Stimulated activated CD4-positive, alpha-beta T cell treated with anti-CD3 and anti-CD28 coated beads, Interleukin-1b, Interleukin-23, amount 100 ng/mL, for 1 hour (primary cell): Measurements from ENCODE around the gene PLEKHA1.

Experiments
- DNase-seq, 2 donors: peaks; one replicate each; pipeline ENCODE4 v3.0.0-alpha.2; 2020; ENCODE audit warnings: low read depth in 2 of 2

PLEKHA1 gene

DNA sequence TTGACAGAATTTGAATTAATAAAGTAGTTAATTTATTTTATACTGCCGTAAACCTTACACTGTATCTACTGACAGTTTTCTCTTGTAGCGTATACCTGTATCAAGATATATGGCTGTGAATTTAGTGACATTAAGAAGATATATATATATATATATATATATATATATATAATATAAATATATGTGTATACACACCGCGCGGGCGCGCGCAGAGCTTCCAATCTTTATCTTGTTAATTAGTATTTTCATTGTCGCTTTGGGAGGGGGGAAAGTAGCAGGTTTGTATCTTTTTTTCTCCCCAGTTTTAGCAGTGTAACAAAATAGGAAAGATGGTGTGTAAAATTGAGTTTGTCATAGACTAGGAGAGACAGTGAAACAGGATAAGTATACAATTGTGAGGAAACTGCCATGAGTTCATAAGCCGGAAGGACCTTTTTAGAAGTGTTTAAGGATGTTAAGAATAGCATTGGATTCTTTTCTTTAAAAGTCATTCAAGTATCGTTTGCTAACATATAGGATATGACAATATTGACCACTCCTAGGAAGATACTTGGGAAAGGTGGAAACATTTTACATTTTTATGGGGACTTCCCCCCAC lies 2.0 kb downstream of the PLEKHA1 start:
- DNase-seq = no peak

DNA sequence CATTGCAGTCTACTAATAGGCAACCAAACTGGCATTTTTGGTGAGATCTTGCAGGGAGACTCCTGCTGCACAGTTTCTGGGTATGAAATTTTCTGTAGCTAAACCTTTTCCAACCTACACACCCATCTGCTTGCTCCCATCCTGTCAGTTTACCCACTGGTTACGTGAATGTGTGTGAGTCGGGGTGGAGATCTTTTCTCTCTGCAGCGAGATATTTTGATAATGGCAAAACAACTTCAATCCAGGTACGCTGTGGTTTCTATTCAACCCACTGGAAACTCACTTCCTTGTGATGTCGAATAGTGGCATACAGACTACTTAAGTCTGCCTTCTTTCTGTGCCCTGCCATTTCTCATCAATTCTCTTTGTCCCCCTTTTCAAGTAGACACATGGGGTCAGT lies 4.5 kb downstream of the PLEKHA1 start:
- no peak for DNase-seq

GRCh38 chr10:122379537-122379936 lies 5.0 kb downstream of the PLEKHA1 start:
- no peak for DNase-seq

DNA sequence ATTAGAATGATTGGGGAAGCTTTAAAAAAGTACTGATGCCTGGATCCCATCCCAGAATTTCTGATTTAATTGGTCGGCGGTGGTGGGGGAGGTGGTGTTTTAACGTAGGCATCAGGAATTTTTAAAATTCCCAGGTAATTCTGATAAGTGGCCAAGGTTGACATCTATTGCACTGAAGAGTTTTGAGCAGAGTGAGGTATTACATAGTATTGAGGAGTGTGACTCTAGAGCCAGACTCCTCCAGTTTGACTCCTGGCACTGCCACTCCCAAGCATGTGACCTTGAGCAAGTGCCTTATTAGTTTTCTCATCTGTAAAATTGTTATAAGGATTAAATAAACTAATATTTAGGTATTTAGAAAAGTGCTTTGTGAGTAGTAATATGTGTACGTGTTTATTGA lies 6.2 kb downstream of the PLEKHA1 start:
- no peak for DNase-seq

DNA sequence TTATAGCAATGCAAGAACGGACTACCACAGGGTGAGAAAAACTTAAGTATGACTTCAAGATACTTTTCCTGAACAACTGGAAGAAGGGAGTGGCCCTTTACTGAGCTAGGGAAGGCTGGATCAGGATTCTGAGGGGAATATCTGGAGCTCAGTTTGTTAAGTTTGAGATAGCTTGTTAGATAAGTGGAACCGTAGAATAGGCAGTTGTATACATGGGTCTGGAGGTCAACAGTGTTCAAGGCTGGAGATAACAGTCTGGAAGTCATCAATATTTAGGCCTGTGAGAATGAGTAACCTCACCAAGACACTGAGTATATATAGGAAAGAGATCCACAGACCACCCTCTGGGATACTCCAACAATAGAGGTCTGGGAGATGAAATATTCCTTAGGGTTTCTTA lies 7.2 kb downstream of the PLEKHA1 start:
- no peak for DNase-seq

GRCh38 chr10:122386514-122386913 lies 12.0 kb downstream of the PLEKHA1 start:
- no peak for DNase-seq

DNA sequence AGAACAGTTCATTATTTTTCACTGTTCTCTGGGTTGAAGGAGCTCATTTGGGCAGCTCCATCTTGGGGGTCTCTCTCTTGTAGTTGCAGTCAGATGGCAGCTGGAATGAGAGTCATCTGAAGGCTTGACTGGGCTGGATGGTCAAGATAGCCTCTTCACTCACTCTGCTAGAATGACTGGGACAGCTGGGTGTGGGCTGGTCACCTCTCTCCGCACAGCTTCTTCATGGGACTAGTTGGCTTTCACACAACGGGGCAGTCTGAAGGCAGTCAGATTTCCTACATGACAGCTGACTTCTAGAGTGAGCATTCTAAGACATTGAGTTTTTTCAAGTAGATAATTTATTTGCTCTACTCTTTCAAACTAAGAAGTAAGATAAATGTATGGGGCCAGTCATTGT lies 13.1 kb downstream of the PLEKHA1 start:
- no peak for DNase-seq

GRCh38 chr10:122388287-122388997 lies 13.9 kb downstream of the PLEKHA1 start:
- DNase-seq = no peak

GRCh38 chr10:122390271-122390670 lies 15.8 kb downstream of the PLEKHA1 start:
- no peak for DNase-seq

DNA sequence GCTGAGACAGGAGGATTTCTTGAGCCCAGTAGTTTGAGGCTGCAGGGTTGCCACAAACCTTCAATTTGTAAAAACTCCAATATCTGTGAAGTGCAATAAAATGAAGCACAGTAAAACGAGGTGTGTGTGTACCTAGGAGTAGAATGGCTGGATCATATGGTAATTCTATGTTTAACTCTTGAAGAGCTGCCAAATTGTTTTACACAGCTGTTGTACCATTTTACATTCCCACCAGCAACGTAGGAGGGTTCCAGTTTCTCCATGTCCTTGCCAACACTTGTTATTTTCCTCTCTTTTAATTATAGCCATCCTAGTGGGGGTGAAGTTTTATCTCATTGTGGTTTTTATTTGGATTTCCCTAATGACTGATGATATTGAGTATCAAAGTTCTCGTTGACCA lies 16.2 kb downstream of the PLEKHA1 start:
- no peak for DNase-seq

DNA sequence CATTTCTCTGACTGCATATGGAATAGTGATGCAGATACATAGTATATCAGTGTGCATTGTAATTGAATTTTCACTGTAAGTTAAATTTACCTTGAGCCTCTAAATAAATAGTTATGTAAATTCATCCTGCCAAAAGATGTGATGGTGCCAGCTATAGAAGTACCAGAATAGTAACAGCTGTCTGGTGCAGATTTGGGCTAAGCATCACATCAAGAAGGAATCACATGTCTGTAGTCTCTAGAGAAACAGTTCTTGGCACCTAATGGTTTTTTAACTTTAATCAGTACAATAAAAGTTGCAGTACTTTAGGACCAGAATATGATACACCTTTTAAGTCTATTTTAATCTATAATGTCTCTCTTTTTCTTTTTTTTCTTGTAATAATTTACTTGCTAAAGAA lies 17.4 kb downstream of the PLEKHA1 start:
- no peak for DNase-seq

DNA sequence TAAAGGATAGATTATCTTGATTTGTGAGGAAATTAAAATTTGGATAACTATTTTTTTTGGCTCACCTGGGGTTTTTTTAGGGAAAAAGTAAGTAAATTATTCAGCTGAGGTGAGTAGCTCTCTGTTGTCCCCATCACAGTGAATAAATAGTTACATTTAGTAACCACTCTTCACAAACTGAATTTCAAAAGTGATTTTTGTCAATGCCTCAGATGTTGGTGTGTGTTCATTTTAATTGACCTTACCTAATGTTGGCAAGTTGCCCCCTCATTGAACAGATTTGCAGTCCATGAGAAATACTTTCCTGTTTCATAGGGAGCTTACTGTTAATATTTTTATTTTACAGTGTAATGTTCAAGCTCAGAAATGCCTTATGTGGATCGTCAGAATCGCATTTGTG lies 18.3 kb downstream of the PLEKHA1 start:
- DNase-seq = no peak

GRCh38 chr10:122393288-122393687 lies 18.8 kb downstream of the PLEKHA1 start:
- DNase-seq = no peak

GRCh38 chr10:122402548-122403131 lies 28.1 kb downstream of the PLEKHA1 start:
- no peak for DNase-seq

DNA sequence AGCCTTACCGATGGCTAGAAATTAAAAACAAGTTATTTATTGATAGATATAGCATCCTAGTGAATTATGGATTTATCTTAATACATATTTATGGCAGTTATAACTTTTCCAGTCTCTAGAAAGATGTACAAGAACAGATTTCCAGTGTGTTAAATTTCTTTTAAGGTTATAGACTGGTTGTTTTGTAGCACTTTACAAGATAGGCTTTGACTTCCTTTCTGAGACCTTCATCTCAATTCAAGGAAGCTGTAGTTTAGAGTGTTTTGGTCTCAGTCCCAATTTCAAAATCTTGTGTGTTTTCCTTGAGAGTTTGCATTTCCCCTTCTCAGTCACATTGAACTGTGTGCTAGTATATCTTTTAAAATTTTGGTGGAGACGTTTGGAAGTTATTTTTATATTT lies 30.1 kb downstream of the PLEKHA1 start:
- no peak for DNase-seq

GRCh38 chr10:122407375-122408125 lies 33.0 kb downstream of the PLEKHA1 start:
- DNase-seq = no peak

DNA sequence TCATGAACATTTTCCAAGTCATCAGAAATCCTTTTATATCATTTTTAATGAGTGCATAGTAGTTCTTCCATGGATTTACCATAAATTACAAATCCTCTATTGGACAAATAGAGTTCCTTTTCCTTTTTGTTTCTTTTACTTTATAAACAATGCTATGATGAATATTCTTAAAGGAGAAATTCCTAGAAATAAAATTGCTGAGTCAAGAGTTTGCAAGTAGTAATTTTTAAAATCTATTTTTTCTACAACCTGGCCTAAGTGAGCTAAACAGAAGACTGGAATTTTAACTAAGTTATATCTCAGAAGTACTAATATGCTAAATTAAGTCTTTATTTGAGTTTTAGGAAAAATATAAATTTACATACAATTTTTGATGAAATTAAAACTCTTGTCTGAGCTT lies 38.8 kb downstream of the PLEKHA1 start:
- DNase-seq = no peak

- DNase-seq = no peak
Measured at GRCh38 chr10:122417667-122418066, 43.2 kb downstream of the PLEKHA1 start.

DNA sequence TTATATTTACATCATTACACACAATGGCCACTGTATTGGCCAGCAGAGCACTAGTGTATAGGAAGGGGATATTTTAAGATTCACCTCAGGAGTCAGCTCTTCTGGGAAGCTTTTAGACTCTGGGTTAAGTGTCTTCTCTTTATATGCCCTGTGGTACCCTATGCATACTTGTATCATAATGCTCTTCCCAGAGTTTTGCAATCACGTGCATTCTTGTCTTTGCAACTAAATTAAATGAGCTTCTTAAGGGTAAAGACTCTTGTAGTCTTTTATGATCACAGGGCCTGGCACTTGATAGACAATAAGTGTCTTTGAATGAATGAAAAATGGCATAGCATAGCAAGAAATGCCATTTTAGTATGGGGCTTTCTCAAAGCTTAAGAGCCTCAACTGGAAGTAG lies 44.5 kb downstream of the PLEKHA1 start:
- DNase-seq = no peak

- DNase-seq = no peak
Measured at GRCh38 chr10:122419876-122420623, 45.5 kb downstream of the PLEKHA1 start.

GRCh38 chr10:122420624-122421007 lies 46.1 kb downstream of the PLEKHA1 start:
- no peak for DNase-seq

GRCh38 chr10:122421054-122421625 lies 46.6 kb downstream of the PLEKHA1 start:
- DNase-seq = no peak
